ELF-1 (cell line): ENCODE data around the gene HSH2D.

ENCODE experiments used
- DNase-seq: peaks from one replicate; pipeline ENCODE4 v3.0.0-alpha.2; 2016; ENCODE audit warnings: low read depth, low spot score

HSH2D gene

GRCh38 chr19:16193466-16193865 is 50.0 kb downstream of the HSH2D start:
- peak; percentile 84 for DNase-seq

- DNase-seq: no peak
These were observed 53.7 kb downstream of the HSH2D start for GRCh38 chr19:16197188-16197621.

- DNase-seq: peak; percentile 98
These were observed 54.3 kb downstream of the HSH2D start, which contains the start of gene AP1M1 for GRCh38 chr19:16197622-16198369. Gene AP1M1 (plus strand): TSS chr19:16197911. CDS start chr19:16198027, 116 bp downstream.

- no peak for DNase-seq
These were observed 54.8 kb downstream of the HSH2D start for GRCh38 chr19:16198370-16198651.

GRCh38 chr19:16199275-16199932 is 55.9 kb downstream of the HSH2D start:
- no peak for DNase-seq

- no peak for DNase-seq
These were observed 56.8 kb downstream of the HSH2D start for GRCh38 chr19:16200038-16201010.

- no peak for DNase-seq
These were observed 57.5 kb downstream of the HSH2D start for GRCh38 chr19:16201011-16201391.

- no peak for DNase-seq
These were observed 59.1 kb downstream of the HSH2D start for GRCh38 chr19:16202320-16203255.

- no peak for DNase-seq
These were observed 59.9 kb downstream of the HSH2D start for GRCh38 chr19:16203256-16204004.

GRCh38 chr19:16204005-16204294 is 60.5 kb downstream of the HSH2D start:
- no peak for DNase-seq

GRCh38 chr19:16205205-16206045 is 61.9 kb downstream of the HSH2D start:
- DNase-seq: no peak

- no peak for DNase-seq
These were observed 62.6 kb downstream of the HSH2D start for GRCh38 chr19:16206046-16206605.

GRCh38 chr19:16206637-16207036 is 63.2 kb downstream of the HSH2D start:
- no peak for DNase-seq

GRCh38 chr19:16207063-16207462 is 63.6 kb downstream of the HSH2D start:
- no peak for DNase-seq

- DNase-seq: no peak
These were observed 64.1 kb downstream of the HSH2D start for GRCh38 chr19:16207490-16208025.
